GM12873 (cell line): ENCODE measurements around the gene ZNF516.

Source experiments
- CTCF ChIP-seq: IDR thresholded peaks from 2 replicates; pipeline ENCODE4 v1.5.1; 2012; ENCODE audit warnings: low read depth, mild to moderate bottlenecking, moderate library complexity, low read length, control low read depth; ENCODE audit not compliant: insufficient read depth; ENCODE audit errors: missing control alignments

Gene ZNF516

GRCh38 chr18:76374330-76375281 lies 120.4 kb downstream of the ZNF516 start:
- no peak for TF ChIP-seq CTCF

DNA sequence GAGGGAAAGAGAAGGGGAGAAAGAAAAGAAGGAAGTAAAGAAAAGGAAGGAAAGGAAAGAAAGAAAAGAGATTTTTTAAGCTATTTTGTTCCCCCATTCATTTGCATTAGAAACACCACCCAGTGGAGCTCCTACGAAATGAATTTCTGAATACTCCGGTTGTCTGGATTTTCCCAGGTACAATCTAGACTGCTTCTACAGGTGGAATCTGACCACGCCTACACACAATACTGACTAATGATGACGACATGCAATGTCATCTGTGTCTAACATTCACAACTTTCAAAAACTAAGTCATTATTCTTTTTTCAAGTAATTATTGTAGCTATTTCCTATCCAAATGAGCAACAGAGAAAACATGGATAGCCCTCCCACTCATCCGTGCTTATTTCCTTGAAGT lies 121.7 kb downstream of the ZNF516 start:
- TF ChIP-seq CTCF = no peak

DNA sequence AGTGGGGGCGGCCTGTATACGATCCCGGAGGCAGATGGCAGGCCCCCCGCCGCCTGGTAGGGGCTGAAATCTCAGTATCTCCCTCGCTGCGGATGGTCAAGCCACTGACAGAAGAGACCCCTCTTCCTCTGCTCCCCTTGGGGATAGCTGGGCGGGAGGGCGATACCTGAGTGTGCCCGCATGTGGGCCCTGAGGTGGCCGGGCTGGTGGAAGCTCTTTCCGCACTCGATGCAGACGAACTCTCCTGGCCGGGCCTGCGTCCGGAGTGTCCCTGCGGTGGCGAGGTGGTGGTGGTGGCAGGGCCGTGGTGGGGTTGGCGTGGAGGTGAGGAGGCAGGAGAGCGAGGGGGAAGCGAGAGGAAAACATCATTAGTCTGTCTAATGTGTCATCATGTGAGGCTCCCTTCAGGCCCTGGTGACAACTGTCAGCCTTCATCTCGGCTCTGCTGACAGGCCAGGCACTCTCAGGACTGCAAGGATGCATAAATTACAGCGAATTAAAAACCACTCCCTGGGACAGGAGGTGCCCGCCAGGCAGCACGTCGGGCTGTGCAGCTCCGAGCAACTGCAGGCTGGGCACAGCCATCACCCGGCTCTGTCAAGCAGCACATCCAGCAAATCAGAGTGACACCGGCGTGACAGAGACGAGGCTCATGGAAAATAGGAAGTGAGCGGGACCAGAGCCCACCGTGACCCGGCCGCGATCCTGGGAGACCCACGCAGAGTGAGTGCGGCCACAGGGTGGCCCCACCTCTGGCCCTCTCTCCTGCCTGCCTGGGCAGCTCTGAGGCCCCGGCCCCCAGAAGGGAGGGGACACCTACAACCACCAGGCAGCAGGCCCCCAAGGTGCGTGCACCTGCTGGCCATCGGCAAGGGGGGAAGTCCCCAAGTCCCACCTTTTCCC lies 123.5 kb downstream of the ZNF516 start:
- TF ChIP-seq CTCF = no peak

DNA sequence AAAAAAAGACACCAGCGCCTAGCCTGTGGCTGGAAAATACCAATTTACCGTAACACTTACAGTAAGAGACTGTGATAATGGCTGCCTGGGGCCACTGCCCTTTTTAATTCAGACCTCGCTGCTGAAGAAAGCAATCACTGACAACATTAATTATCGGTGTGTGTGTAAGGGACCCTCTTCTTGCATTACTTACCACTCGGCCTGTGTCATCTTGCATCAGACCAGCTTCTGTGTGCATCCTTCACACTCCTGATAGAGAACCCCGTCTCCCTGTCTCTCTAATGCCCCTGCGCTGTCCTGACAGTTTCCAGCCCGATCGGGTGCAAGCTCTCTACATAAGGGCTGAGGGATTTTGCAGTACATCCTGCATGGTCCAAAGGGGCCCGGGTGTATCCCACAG lies 124.4 kb downstream of the ZNF516 start:
- no peak for TF ChIP-seq CTCF

GRCh38 chr18:76370201-76370600 lies 124.8 kb downstream of the ZNF516 start:
- TF ChIP-seq CTCF = no peak

- no peak for TF ChIP-seq CTCF
Observed at GRCh38 chr18:76369791-76370190, 125.3 kb downstream of the ZNF516 start.

- no peak for TF ChIP-seq CTCF
Observed at GRCh38 chr18:76368976-76369375, 126.1 kb downstream of the ZNF516 start.
